Subcutaneous adipose tissue (tissue), 4 donors: ENCODE data around the gene ERBB4. TPM values are rescaled to one million over a fixed set of nuclear protein-coding genes. Genes with fewer than 3 reads are reported as not detected.

ENCODE experiments used
- total RNA-seq, 4 donors: library from RNA; depleted of rRNA; stranded (reverse); fragments of >200 nt; gene quantifications; one replicate each; pipeline ENCODE4 v1.1.0, GENCODE V29; 2016
- TF ChIP-seq, protein P1 (sequence below): fragments of 450-650 bp; IDR thresholded peaks from one replicate; pipeline ENCODE4 v1.5.1; 2016; ENCODE audit warnings: low read depth, mild to moderate bottlenecking, control low read depth, antibody characterized with exemption, moderate library complexity

Gene ERBB4
- total RNA-seq, 4 donors from 2014 or later: 0.17 to 1.5 (median 0.71) TPM

GRCh38 chr2:212547716-212548454, 9.3 kb upstream of the ERBB4 start:
- TF ChIP-seq, protein P1, sequence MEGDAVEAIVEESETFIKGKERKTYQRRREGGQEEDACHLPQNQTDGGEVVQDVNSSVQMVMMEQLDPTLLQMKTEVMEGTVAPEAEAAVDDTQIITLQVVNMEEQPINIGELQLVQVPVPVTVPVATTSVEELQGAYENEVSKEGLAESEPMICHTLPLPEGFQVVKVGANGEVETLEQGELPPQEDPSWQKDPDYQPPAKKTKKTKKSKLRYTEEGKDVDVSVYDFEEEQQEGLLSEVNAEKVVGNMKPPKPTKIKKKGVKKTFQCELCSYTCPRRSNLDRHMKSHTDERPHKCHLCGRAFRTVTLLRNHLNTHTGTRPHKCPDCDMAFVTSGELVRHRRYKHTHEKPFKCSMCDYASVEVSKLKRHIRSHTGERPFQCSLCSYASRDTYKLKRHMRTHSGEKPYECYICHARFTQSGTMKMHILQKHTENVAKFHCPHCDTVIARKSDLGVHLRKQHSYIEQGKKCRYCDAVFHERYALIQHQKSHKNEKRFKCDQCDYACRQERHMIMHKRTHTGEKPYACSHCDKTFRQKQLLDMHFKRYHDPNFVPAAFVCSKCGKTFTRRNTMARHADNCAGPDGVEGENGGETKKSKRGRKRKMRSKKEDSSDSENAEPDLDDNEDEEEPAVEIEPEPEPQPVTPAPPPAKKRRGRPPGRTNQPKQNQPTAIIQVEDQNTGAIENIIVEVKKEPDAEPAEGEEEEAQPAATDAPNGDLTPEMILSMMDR: no peak

GRCh38 chr2:212546669-212547068, 8.1 kb upstream of the ERBB4 start:
- TF ChIP-seq, protein P1: no peak

DNA sequence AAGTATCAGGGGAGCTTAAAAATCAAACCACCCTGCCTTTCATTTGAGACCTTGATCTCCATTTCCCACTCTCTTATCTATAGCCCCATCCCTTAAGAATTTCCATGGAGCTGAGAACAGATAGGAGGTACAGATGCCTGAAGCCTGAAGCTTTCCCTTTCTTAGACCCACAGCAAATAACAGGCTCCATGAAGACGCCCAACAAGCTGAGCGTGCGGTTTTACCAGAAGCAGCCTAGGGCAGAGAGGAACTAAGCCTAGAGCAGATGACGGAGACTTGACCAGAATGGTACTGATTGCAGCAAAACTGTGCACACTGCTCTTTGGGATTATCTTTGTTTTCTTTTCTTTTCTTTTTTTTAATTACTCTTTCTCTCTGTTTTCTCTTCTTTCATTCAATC, 1.7 kb upstream of the ERBB4 start:
- TF ChIP-seq, protein P1: no peak

- TF ChIP-seq, protein P1: no peak
Measured at GRCh38 chr2:212539072-212539880, 674 bp upstream of the ERBB4 start.

DNA sequence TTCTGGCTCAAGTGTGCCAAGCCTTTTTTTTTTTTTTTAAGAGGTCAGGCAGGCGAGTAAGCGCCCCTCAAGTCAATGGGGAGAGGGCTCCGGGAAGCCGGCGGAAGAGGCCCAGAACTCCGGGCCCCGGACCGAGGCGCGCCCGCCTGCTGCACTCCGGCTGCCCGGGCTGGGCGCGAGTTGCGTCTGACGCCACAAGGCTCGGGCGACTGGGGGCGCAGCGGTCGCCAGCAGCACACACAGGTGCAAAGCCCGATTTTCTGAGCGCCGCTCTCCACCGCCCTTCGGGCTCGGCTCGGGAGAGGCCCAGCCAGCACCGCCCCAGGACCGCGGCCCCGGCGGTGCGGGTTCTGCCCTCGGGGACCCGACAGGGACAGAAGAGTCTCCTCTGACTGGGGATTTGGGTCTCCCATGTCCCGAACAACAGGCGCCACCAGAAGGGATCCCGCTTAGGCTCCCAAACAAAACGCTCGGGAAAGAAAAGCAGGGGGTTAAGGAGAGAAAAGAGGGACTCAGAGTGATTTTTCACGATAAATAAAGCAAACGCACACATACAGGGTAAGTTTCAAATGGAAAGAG, 787 bp downstream of the ERBB4 start:
- TF ChIP-seq, protein P1: no peak

- TF ChIP-seq, protein P1: no peak
Measured at GRCh38 chr2:212536817-212537725, 1.5 kb downstream of the ERBB4 start.
